GM12865 (cell line): Measurements from ENCODE around the gene SPAG16.

Source experiments
- DNase-seq: peaks from one replicate; pipeline ENCODE4 v3.0.0; 2010; ENCODE audit warnings: low read depth
- H3K4me3 ChIP-seq: 2 replicates; pipeline ENCODE4 v1.5.1; 2011; ENCODE audit warnings: mild to moderate bottlenecking, low read depth, low read length, control low read depth
- CTCF ChIP-seq: IDR thresholded peaks from 2 replicates; pipeline ENCODE4 v1.5.1; 2011; ENCODE audit warnings: low read length, control low read depth, low read depth, inconsistent platforms; ENCODE audit not compliant: insufficient read depth; ENCODE audit errors: missing control alignments

SPAG16 gene

GRCh38 chr2:213249502-213249901 is 34.8 kb upstream of the SPAG16 start:
- TF ChIP-seq CTCF: no peak
- no peak for DNase-seq
- H3K4me3 ChIP-seq: no peak overlapping the region

- peak; percentile 80 for DNase-seq
- no peak overlapping the region for H3K4me3 ChIP-seq
- TF ChIP-seq CTCF: peak; percentile 28
These were observed 32.6 kb upstream of the SPAG16 start for GRCh38 chr2:213251618-213252017.

GRCh38 chr2:213252206-213252605 is 32.1 kb upstream of the SPAG16 start:
- DNase-seq: no peak
- H3K4me3 ChIP-seq: no peak overlapping the region
- TF ChIP-seq CTCF: no peak

- no peak for TF ChIP-seq CTCF
- DNase-seq: no peak
- no peak overlapping the region for H3K4me3 ChIP-seq
These were observed 31.1 kb upstream of the SPAG16 start for GRCh38 chr2:213253162-213253561.

GRCh38 chr2:213259266-213259665 is 25.0 kb upstream of the SPAG16 start:
- no peak overlapping the region for H3K4me3 ChIP-seq
- no peak for TF ChIP-seq CTCF
- no peak for DNase-seq

GRCh38 chr2:213261237-213261636 is 23.0 kb upstream of the SPAG16 start:
- no peak for TF ChIP-seq CTCF
- DNase-seq: no peak
- no peak overlapping the region for H3K4me3 ChIP-seq

- no peak for DNase-seq
- TF ChIP-seq CTCF: no peak
- no peak overlapping the region for H3K4me3 ChIP-seq
These were observed 22.5 kb upstream of the SPAG16 start for GRCh38 chr2:213261715-213262114.
